Suprapubic skin (tissue), 4 donors: ENCODE measurements around the gene MAPK1IP1L. TPM values are rescaled to one million over a fixed set of nuclear protein-coding genes. Genes with fewer than 3 reads are reported as not detected.

Source experiments
- DNase-seq, 2 donors: peaks; one replicate each; pipeline ENCODE4 v3.0.0-alpha.2; 2019; ENCODE audit warnings: low spot score in 2 of 2
- H3K27ac ChIP-seq: fragments of 200-600 bp; sonication (generic); one replicate; pipeline ENCODE4 v1.5.1; 2019
- H3K27me3 ChIP-seq: fragments of 200-600 bp; sonication (generic); one replicate; pipeline ENCODE4 v1.5.1; 2019
- H3K36me3 ChIP-seq: fragments of 200-600 bp; sonication (generic); one replicate; pipeline ENCODE4 v1.5.1; 2019
- H3K4me1 ChIP-seq: fragments of 200-600 bp; sonication (generic); one replicate; pipeline ENCODE4 v1.5.1; 2019
- H3K4me3 ChIP-seq: fragments of 200-600 bp; sonication (generic); one replicate; pipeline ENCODE4 v1.5.1; 2019; ENCODE audit warnings: mild to moderate bottlenecking
- H3K9me3 ChIP-seq: fragments of 200-600 bp; sonication (generic); one replicate; pipeline ENCODE4 v1.5.1; 2019
- CTCF ChIP-seq, 2 donors: fragments of 200-600 bp in 1 of 2; fragments of 450-650 bp in 1 of 2; sonication (generic) in 1 of 2; IDR thresholded peaks; one replicate each; pipeline ENCODE4 v1.5.1; 2016 to 2019; ENCODE audit warnings: antibody characterized with exemption in 2 of 2, mild to moderate bottlenecking in 1 of 2, moderate library complexity in 1 of 2
- EP300 ChIP-seq: sonication (generic); formaldehyde crosslinking; IDR thresholded peaks from one replicate; pipeline ENCODE4 v1.6.1; 2017; ENCODE audit warnings: antibody characterized with exemption
- POLR2A ChIP-seq, 2 donors: fragments of 450-650 bp; IDR thresholded peaks; one replicate each; pipeline ENCODE4 v1.6.1; 2017; ENCODE audit warnings: antibody characterized with exemption in 2 of 2, mild to moderate bottlenecking in 2 of 2, moderate library complexity in 2 of 2
- POLR2AphosphoS5 ChIP-seq, 3 donors: sonication (generic); formaldehyde crosslinking; IDR thresholded peaks; one replicate each; pipeline ENCODE4 v1.6.1; 2017; ENCODE audit warnings: antibody characterized with exemption in 3 of 3
- WGBS: methylation state at CpG from one replicate; pipeline ENCODE4 v1.1.5; 2018; 5-methylcytosine and 5-hydroxymethylcytosine counted together
- total RNA-seq, 4 donors: library from RNA; depleted of rRNA; stranded (reverse); fragments of >200 nt; gene quantifications; one replicate each; pipeline ENCODE4 v1.1.0, GENCODE V29; 2016

MAPK1IP1L gene
- total RNA-seq, 4 donors from 2014 or later: 40.3 to 95.5 (median 59.7) TPM

GRCh38 chr14:55066223-55066622 is 14.8 kb downstream of the MAPK1IP1L start:
- no peak for TF ChIP-seq EP300
- TF ChIP-seq POLR2A (IDR thresholded peaks at IDR 0.05): no peak
- no peak for TF ChIP-seq POLR2AphosphoS5 (IDR thresholded peaks at IDR 0.05)
- TF ChIP-seq CTCF (IDR thresholded peaks at IDR 0.05): no peak
- DNase-seq: no peak
- H3K4me3 ChIP-seq: no peak overlapping the region
- H3K4me1 ChIP-seq: peaks cover 17% of the 10 kb centered on the region
- H3K27me3 ChIP-seq: no peaks in the 10 kb centered on the region
- no peak overlapping the region for H3K27ac ChIP-seq
- peaks cover 40% of the 10 kb centered on the region for H3K36me3 ChIP-seq
- H3K9me3 ChIP-seq: no peaks in the 10 kb centered on the region
- WGBS: 89% methylated on average over 1 of the region's 1 CpG

- Histone ChIP-seq H3K9me3 (no peaks in the 10 kb centered on the region), H3K4me3 (no peak overlapping the region), H3K27ac (no peak overlapping the region), H3K4me1 (peaks cover 32% of the 10 kb centered on the region), H3K36me3 (peaks cover 3% of the 10 kb centered on the region), H3K27me3 (no peaks in the 10 kb centered on the region)
- TF ChIP-seq EP300 (no peak), POLR2A (IDR thresholded peaks at IDR 0.05) (no peak), CTCF (IDR thresholded peaks at IDR 0.05) (no peak), POLR2AphosphoS5 (IDR thresholded peaks at IDR 0.05) (no peak)
- 66% methylated on average over 4 of the region's 4 CpGs for WGBS
- DNase-seq: no peak
These were observed 19.5 kb downstream of the MAPK1IP1L start for GRCh38 chr14:55070981-55071411.

GRCh38 chr14:55071870-55072640 is 20.6 kb downstream of the MAPK1IP1L start:
- 15% methylated on average over 10 of the region's 10 CpGs for WGBS
- DNase-seq: no peak

DNA sequence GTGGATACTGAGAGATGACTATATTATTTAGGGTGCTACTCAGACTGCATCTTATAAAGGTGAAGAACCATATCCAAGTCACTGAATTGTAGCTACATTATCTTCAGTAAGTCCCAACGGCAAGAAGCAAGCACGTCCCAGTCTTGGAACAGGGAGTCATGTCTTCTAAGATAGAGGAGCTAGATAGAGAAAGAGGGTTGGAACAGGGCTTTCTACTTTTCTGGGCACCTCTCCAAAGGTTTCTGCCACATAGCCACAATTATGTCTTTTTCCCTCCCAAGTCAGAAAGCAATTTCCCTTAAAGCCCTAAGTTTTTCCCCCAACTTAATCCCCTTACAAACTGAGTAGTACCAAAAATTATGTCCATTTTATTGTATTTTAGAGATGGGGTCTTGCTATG is 22.4 kb downstream of the MAPK1IP1L start:
- H3K4me1 ChIP-seq: peaks cover 46% of the 10 kb centered on the region
- no peak overlapping the region for H3K4me3 ChIP-seq
- H3K27me3 ChIP-seq: no peaks in the 10 kb centered on the region
- WGBS: 30% methylated on average over 2 of the region's 2 CpGs
- H3K9me3 ChIP-seq: no peaks in the 10 kb centered on the region
- DNase-seq: no peak
- TF ChIP-seq EP300 (no peak), POLR2AphosphoS5 (IDR thresholded peaks at IDR 0.05) (no peak), POLR2A (IDR thresholded peaks at IDR 0.05) (no peak), CTCF (IDR thresholded peaks at IDR 0.05) (no peak)
- no peak overlapping the region for H3K27ac ChIP-seq
- no peaks in the 10 kb centered on the region for H3K36me3 ChIP-seq

More at GRCh38 chr14:55071870-55072640, 20.6 kb downstream of the MAPK1IP1L start:
- Histone ChIP-seq H3K4me1 (peaks cover 36% of the 10 kb centered on the region), H3K4me3 (no peak overlapping the region), H3K9me3 (no peaks in the 10 kb centered on the region), H3K36me3 (peaks cover 3% of the 10 kb centered on the region), H3K27me3 (no peaks in the 10 kb centered on the region), H3K27ac (peak overlapping the region; percentile 73)
- TF ChIP-seq POLR2AphosphoS5 (IDR thresholded peaks at IDR 0.05): no peak
- no peak for TF ChIP-seq CTCF (IDR thresholded peaks at IDR 0.05)

DNA sequence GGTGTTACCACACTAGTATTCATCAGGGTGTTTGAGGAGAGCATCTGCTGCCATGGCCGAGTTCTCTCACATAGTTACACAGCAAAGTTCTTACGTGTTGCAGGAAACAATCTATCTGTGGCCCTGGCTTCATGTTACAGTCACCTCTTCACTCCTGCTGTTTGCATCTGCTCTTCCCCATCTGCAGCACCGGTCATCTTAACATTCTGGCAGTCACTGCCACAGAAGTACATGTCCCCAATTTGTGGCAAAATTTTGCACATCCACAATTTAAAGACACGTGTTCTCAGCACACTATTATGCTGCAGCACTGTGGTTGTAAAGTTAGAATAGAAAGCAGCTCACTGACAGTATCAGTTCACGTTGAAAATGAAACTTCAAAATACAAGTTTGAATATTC is 23.2 kb downstream of the MAPK1IP1L start:
- 19% methylated on average over 5 of the region's 5 CpGs for WGBS
- DNase-seq: no peak
- Histone ChIP-seq H3K4me3 (no peak overlapping the region), H3K36me3 (no peaks in the 10 kb centered on the region), H3K27me3 (no peaks in the 10 kb centered on the region), H3K27ac (no peak overlapping the region), H3K4me1 (peaks cover 46% of the 10 kb centered on the region), H3K9me3 (no peaks in the 10 kb centered on the region)
- TF ChIP-seq EP300 (no peak), POLR2A (IDR thresholded peaks at IDR 0.05) (no peak), CTCF (IDR thresholded peaks at IDR 0.05) (no peak), POLR2AphosphoS5 (IDR thresholded peaks at IDR 0.05) (no peak)
